ENCODE measurements around the gene RHBDL3. TPM values are rescaled to one million over a fixed set of nuclear protein-coding genes. Genes with fewer than 3 reads are reported as not detected.

Gene RHBDL3
- total RNA-seq, 4 donors from 2014 or later: 0.52 to 2.2 (median 1.5) TPM

DNA sequence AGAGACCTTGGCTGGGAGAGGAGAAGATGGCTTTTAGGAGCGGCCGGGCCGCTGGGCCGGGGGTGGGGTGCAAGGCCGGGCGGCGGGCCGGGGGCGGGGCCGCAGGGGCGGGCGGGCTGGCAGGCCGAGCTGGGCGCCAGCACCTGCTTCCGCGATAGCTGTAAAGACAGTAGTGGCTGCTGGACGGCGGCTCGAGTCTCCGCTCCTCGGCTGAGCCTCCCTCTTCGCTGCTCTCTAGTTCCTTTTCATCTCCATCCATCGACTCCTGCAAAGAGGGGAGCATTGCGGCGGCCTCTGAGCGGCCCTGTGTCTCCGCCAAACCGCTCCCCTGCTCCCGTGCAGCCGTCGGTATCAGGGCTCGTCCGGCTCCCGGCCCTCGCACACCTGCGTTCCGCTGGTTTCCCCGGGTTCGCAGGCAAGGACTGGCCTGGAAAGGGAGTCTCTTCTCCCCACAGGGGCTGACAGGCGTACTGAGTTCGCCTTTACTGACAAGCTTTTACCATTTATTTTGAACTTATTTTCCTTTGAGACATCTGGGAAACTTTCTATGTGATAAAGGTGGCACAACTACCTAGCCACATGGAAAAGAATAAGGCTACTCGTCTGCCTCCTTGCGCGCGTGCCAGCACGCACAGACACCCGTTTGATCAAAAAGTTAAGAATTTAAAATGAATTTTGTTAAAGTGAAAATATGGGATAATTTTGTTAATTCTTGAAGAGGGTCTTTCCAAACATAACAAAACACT lies 76.4 kb downstream of the RHBDL3 start, which contains the start of gene C17orf75:
TSS of gene C17orf75 (minus strand) at position 317 of the 746 bp plus-strand sequence. CDS start at position 283, 34 bp downstream.
- WGBS, 2 donors (ENCODE audit: low coverage in 1 of 2): 3 to 19% methylated on average over 4 to 8 of the region's 47 CpGs
- peak within 1 kb of the TSS; percentile 49 to 89 (median 86) for H3K27ac ChIP-seq
- TF ChIP-seq EP300 (IDR thresholded peaks at IDR 0.05) (no peak), POLR2A (IDR thresholded peaks at IDR 0.05) (peak in 1 of 2 donors; percentile 16), POLR2AphosphoS5 (IDR thresholded peaks at IDR 0.05) (peak; percentile 34)
- TF ChIP-seq, protein P1, sequence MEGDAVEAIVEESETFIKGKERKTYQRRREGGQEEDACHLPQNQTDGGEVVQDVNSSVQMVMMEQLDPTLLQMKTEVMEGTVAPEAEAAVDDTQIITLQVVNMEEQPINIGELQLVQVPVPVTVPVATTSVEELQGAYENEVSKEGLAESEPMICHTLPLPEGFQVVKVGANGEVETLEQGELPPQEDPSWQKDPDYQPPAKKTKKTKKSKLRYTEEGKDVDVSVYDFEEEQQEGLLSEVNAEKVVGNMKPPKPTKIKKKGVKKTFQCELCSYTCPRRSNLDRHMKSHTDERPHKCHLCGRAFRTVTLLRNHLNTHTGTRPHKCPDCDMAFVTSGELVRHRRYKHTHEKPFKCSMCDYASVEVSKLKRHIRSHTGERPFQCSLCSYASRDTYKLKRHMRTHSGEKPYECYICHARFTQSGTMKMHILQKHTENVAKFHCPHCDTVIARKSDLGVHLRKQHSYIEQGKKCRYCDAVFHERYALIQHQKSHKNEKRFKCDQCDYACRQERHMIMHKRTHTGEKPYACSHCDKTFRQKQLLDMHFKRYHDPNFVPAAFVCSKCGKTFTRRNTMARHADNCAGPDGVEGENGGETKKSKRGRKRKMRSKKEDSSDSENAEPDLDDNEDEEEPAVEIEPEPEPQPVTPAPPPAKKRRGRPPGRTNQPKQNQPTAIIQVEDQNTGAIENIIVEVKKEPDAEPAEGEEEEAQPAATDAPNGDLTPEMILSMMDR (IDR thresholded peaks at IDR 0.05): no peak
- H3K36me3 ChIP-seq: peaks cover 0 to 33% of the 10 kb centered on the region in 2 donors
- peak; percentile 93 for ATAC-seq
- H3K4me1 ChIP-seq: peaks cover 3 to 23% (median 4%) of the 10 kb centered on the region in 3 donors
- peak within 1 kb of the TSS; percentile 69 to 72 for H3K4me3 ChIP-seq
- no peaks in the 10 kb centered on the region for H3K27me3 ChIP-seq
- no peaks in the 10 kb centered on the region for H3K9me3 ChIP-seq

- peak overlapping the region; percentile 47 to 89 (median 86) for H3K27ac ChIP-seq
- H3K27me3 ChIP-seq: no peaks in the 10 kb centered on the region
- H3K4me1 ChIP-seq: peaks cover 3 to 23% (median 4%) of the 10 kb centered on the region in 3 donors
- TF ChIP-seq POLR2AphosphoS5 (IDR thresholded peaks at IDR 0.05) (no peak), POLR2A (IDR thresholded peaks at IDR 0.05) (no peak), EP300 (IDR thresholded peaks at IDR 0.05) (no peak)
- TF ChIP-seq, protein P1 (IDR thresholded peaks at IDR 0.05): no peak
- H3K9me3 ChIP-seq: no peaks in the 10 kb centered on the region
- 56 to 60% methylated on average over 14 of the region's 14 CpGs for WGBS, 2 donors (ENCODE audit: low coverage in 1 of 2)
- H3K4me3 ChIP-seq: peak overlapping the region; percentile 69 to 72
- H3K36me3 ChIP-seq: peaks cover 0 to 25% of the 10 kb centered on the region in 2 donors
- no peak for ATAC-seq
These were observed 77.1 kb downstream of the RHBDL3 start for GRCh38 chr17:32342603-32343325.

GRCh38 chr17:32345951-32346600 lies 80.4 kb downstream of the RHBDL3 start:
- TF ChIP-seq POLR2AphosphoS5 (IDR thresholded peaks at IDR 0.05) (no peak), EP300 (IDR thresholded peaks at IDR 0.05) (no peak), POLR2A (IDR thresholded peaks at IDR 0.05) (no peak)
- TF ChIP-seq, protein P1 (IDR thresholded peaks at IDR 0.05): no peak

GRCh38 chr17:32348483-32348800 lies 82.8 kb downstream of the RHBDL3 start:
- Histone ChIP-seq H3K4me3 (no peak overlapping the region), H3K9me3 (no peaks in the 10 kb centered on the region), H3K27ac (no peak overlapping the region), H3K27me3 (no peaks in the 10 kb centered on the region), H3K4me1 (peaks cover 0 to 38% (median 21%) of the 10 kb centered on the region in 3 donors), H3K36me3 (peaks cover 0 to 15% of the 10 kb centered on the region in 2 donors)
- 70 to 98% methylated on average over 2 of the region's 2 CpGs for WGBS, 2 donors (ENCODE audit: low coverage in 1 of 2)
- TF ChIP-seq, protein P1 (IDR thresholded peaks at IDR 0.05): no peak
- TF ChIP-seq POLR2AphosphoS5 (IDR thresholded peaks at IDR 0.05) (no peak), EP300 (IDR thresholded peaks at IDR 0.05) (no peak), POLR2A (IDR thresholded peaks at IDR 0.05) (no peak)
- no peak for ATAC-seq

More at GRCh38 chr17:32345951-32346600, 80.4 kb downstream of the RHBDL3 start:
- Histone ChIP-seq H3K9me3 (no peaks in the 10 kb centered on the region), H3K4me1 (peaks cover 3 to 32% (median 7%) of the 10 kb centered on the region in 3 donors), H3K4me3 (no peak overlapping the region), H3K27me3 (no peaks in the 10 kb centered on the region), H3K27ac (no peak overlapping the region), H3K36me3 (no peaks in the 10 kb centered on the region)
- WGBS, 2 donors (ENCODE audit: low coverage in 1 of 2): 76 to 83% methylated on average over 6 to 9 of the region's 11 CpGs
- no peak for ATAC-seq
